Activated CD4-positive, alpha-beta T cell treated with anti-CD3 and anti-CD28 coated beads, Interleukin-2, amount 50 U/mL, for 24 hours (primary cell): ENCODE data around the gene KRTAP1-4.
"Not testable (repeated sequence)": the region's sequence is repeated elsewhere in the genome, so short reads cannot be mapped to it uniquely, and the experiment has no call there.

Source experiments
- DNase-seq, 2 donors: peaks; one replicate each; pipeline ENCODE4 v3.0.0-alpha.2; 2020; ENCODE audit warnings: low read depth in 1 of 2, low spot score in 1 of 2

Gene KRTAP1-4

DNA sequence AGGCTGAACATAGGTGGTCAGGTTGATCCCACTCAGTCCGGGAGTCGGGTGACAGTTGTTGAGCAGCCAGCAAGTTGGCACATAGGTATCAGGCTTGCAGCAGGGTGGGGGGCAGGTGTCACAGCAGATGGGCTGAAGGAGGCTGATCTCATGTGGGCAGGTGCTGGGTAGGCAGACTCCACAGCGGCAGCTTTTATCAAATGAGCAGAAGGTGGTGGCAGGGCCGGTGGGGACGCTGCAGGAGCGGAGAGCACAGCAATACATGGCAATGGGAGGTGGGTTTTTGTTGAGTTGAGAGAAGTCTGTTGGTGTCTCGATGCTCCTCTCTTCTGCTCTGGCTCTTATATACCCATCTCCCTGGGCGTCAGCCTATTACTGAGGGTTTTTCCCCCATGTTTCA is 21.2 kb downstream of the KRTAP1-4 start, which contains the start of gene KRTAP3-1:
Gene KRTAP3-1 (minus strand): TSS at position 318 of the 400 bp plus-strand sequence. CDS start 54 bp downstream, at position 264.
- DNase-seq: no peak

DNA sequence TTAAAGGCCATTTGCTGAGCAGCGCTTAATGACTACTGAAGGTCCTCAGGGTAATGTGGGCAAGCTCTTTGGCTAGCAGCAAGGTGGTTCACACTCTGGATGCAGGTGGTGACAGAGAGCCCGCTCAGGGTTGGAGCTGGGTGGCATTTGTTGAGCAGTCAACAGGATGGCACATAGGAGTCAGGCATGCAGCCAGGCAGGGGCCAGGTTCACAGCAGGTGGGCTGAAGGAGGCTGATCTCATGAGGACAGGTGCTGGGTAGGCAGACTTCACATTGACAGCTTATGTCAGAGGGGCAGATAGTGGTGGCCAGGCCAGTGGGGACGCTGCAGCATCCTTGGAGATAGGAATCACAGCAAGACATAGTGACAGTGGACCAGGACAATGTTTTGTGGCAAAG is 25.6 kb downstream of the KRTAP1-4 start:
- DNase-seq: no peak

DNA sequence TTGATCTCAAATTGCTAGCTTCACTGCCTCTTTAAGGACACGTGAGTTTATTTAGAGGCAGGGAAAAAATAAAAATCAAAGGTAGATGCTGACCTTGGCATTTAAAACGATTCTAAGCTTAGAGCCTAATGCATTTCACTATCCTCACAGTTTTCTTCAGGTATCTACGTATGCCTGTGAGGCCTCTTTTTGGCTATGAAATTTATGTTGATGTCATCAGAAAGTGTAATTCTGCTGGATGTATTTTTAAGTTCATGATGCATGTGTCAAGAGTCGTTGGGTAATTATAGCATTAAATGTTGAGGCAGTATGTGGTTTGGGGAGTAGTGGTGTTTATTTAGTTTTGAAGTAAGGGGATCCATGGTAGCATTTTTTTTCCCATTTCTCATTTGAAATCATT is 26.1 kb downstream of the KRTAP1-4 start:
- DNase-seq: no peak

DNA sequence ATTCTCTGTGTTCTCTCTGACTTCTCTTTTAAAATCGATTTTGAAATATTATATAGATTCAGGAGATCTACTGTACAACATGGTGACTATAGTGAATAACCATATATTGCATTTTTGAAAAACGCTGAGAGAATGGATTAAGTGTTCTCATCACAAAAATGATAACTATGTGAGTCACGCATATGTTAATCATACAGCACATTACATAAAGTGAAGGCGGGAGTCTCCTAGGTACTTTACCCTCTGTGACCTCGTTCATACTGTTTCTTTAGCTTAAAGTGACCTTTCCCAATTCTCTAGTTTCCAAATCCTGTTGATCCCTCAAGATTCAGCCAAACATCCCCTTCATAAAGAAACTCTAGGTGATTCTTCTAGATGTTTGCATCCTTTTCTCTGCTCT is 27.2 kb downstream of the KRTAP1-4 start:
- DNase-seq: no peak

DNA sequence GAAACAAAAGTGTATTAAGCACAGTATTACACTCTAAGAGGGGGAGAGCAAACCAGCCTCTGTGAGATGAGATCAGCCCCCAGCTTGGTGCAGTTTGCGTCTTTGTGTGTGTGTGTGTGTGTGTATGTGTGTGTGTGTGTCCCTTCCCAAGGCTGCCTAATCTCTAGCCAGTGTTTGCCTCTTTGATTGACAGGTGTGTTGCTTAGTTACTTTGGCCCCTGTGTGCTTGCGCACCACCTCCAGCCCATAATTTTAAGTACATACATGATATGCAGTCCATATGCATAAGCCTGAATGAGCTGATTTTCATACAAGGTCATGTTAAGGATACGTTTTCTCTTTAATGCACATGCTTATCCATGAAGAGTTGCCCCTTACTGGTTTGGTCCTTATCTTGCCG is 28.2 kb downstream of the KRTAP1-4 start:
- no peak for DNase-seq

DNA sequence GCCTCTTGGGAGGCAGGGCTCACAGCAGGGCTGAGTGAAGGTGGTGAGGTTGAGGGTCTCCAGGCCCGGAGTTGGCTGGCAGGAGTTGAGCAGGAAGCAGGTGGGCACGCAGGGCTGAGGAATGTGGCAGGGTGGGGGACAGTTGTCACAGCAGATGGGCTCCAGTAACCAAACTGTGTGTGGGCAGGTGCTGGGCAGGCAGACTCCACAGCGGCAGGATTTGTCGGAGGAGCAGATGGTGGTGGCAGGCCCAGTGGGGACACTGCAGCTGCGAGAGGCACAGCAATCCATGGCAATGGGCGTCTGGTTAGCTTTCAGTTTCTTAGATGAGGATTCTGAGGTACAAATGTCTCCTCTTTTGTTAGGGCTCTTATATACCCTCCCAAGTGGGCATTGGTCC is 30.4 kb downstream of the KRTAP1-4 start, which contains the start of gene KRTAP3-2:
Gene KRTAP3-2 (minus strand): TSS at position 344 of the 400 bp plus-strand sequence. CDS start 53 bp downstream, at position 291.
- DNase-seq: not testable (repeated sequence)

DNA sequence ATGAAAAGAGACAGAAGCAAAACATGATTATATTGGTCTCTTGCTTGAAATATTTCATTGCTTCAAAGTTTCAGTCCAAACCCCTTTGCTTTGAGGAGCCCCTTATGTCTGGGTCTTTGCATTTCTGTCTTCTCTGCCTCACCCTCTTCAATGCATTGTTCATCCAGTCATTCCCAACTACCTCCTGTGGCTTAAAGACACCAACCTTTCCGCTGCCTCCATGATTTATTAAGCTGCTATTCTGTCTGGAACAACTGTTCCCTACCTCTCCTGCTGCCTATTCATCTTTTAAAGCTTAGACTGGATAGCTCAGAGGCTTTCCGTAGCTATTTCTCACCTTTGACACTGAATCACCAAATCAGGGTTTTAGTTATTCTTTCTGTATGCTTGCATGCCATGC is 32.6 kb downstream of the KRTAP1-4 start:
- no peak for DNase-seq

DNA sequence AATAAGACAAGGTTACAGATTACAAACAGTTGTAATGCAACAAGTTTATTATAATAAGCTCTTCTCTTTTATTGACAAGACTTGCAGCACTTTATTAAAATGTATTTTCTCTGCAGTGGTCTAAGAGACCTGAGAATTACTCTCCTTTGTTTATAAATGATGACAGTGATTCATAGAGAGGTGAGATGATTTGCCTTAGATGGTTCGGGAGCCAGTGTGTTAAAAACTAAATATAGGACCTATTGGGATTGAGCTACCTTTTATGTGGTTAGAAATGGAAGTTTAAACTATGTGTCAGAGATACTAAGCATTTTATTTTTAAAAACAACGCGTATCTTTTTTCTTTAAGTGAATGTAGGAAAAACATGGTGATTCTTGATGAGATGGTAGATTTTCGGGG is 33.2 kb downstream of the KRTAP1-4 start:
- no peak for DNase-seq

DNA sequence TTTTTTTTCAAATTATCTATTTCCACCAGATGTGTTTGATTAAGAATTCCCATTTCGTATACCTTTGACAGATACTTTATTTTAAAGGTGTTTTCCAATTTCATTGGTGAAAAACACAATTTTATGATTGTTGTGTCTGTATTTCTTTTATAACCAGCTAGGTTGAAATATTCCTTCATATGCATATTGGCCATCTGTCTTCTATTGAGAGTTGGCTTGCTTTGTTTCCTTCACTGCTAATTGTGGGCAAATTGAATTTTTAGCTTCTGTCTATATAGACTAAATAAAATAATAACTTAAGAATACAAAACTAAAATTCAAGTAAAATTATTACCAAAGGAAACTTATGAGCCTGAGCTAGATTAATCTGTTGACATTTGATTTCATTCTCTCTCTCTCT is 34.9 kb downstream of the KRTAP1-4 start:
- no peak for DNase-seq

DNA sequence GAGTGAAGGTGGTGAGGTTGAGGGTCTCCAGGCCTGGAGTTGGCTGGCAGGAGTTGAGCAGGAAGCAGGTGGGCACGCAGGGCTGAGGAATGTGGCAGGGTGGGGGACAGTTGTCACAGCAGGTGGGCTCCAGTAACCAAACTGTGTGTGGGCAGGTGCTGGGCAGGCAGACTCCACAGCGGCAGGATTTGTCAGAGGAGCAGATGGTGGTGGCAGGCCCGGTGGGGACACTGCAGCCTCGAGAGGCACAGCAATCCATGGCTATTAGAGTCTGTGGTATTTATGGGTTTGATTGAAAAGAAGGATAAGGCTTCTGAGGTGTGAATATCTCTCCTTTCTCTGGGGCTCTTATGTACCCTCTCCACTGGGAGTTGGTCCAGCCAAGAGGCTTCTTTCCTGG is 36.2 kb downstream of the KRTAP1-4 start, which contains the start of gene KRTAP3-3:
Gene KRTAP3-3 (minus strand): TSS at position 326 of the 400 bp plus-strand sequence. CDS start 67 bp downstream, at position 259.
- DNase-seq: no peak

DNA sequence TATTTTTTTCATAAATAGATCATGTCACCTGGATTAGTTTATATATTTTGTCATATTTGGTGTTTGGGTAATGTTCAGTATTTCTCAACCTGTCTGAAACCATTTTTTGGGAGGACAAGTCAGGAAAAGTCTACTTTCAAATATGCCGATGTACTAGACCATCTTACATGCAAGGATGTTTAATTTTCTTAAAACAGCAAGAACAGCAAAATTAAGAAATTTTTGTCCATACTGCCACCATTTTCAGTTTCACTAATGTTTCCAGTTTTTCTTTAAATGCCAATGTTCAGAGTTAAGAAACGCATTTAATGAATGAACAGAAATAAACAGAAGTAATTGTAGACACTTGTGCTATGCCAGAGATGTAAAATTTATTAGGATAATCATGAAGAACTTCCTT is 36.9 kb downstream of the KRTAP1-4 start:
- no peak for DNase-seq

DNA sequence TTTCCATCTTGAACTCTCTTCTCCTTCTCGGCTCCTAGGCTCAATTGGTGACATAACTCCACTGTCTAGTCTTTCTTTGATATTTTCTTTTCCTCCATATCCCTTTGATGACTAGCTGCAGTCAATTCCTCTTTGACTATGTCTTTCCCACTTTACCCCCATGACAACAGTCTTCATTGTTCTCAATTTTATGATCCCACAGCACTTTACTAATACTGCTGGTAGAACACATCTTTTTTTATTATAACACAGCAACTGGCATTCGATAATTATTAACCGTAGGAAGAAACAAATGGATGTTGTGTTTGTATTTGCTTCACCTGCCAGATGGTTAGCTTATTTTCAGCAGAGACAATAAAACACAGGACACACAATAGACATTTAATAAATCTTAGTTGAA is 37.3 kb downstream of the KRTAP1-4 start:
- DNase-seq: no peak

DNA sequence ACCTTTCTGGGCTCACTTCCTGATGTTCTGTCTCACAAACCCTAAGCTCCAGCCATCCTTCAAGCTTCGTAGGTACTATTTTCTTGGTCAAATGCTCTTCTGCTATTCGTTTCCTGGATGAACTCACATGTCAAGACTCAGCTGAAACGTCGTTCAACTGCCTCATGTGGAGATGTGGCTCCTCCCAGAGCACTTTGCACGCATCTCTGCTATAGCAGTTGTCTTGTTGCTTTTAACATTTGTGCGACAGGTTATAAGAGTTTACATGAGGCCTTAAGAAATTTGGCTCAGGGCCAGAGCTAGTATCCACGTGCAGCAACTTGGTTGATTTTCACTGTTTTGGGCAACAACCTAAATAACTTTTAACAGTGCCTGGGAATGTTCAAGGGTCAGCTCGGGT is 43.1 kb downstream of the KRTAP1-4 start:
- DNase-seq: no peak

DNA sequence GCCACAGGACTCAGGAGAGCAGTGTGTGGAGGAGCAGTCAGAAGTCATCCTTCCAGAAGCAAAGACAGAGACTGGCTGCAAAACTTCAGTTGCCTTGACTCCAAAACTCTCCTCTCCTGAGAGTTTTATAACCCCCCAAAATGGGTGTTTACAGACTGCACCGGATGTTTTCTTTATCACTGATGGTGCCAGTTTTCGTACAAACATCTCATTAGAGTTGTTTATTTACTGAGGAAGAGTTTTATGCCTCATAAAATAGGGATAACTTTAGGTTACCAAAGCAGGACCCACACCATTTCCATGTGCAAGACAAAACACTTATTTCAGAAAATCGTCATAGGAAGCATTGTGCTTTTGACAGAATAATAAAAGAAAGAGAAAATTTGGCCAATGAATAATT is 45.8 kb downstream of the KRTAP1-4 start, which contains the start of gene KRT40:
Gene KRT40 (minus strand): TSS at position 101 of the 400 bp plus-strand sequence. CDS start 53 bp downstream, at position 48.
- no peak for DNase-seq

DNA sequence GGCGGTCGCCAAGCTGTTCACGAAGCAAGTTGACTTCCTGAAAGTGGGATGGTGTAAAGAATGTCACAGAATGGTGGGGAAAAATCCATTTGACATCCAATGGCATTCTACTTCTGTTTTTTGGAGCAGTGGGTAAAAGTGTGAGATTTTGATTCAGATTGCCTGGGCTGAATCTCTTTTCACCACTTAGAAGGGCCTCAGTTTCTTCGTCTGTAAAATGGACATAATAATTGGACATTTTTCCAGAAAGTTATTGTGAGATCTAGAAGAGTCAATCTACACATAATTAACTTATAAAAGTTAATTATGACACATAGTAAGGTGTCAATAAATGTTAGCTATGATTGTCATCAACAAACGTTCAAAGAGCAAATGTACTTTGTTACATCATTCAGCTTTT is 48.9 kb downstream of the KRTAP1-4 start:
- no peak for DNase-seq

DNA sequence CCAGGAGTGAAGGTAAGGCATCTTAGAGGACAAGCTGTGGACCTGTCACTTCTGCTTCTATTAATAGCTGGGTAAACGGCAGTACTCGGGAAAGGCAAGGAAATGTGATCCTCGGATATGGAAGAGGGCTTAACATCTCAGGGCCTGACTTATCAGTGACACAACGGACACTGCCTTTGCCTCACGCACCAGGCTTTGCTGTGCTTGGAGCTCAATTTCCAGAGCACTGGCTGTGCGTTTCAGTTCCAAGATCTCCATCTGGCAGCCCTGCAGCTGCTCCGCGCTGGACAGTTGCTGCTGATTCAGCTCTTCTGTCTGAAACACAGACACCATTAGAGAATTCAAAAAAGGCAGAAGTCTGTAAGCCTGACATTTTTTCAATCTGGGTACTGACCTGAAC is 49.4 kb downstream of the KRTAP1-4 start:
- no peak for DNase-seq

DNA sequence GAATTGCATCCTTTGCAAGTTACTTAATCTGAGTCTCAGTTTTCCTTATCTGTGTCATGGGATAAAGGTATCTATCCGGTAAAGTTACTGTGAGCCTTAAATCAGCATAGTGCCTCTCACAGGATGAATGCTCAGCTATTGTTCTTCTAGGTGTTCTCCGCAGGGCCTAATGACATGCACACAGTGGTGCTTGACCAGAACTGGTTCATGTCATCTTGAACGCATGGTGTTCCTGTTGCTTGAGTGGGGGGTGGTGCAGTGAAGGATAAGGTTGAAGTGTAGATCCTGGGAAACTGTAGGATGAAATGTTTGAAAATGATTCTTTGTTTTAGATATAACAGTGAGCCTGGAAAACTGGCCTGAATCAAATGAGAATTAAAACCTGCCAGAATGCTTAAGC is 49.9 kb downstream of the KRTAP1-4 start:
- DNase-seq: no peak
